ENCODE data around the gene SOX3. TPM values are rescaled to one million over a fixed set of nuclear protein-coding genes. Genes with fewer than 3 reads are reported as not detected.

The SOX3 gene
- total RNA-seq, 6 experiments from 2014 or later: not detected

GRCh38 chrX:140492066-140492994 is 12.5 kb downstream of the SOX3 start:
- no peaks in the 10 kb centered on the region for H3K9me3 ChIP-seq
- ATAC-seq (no peak), DNase-seq (no peak)
- TF ChIP-seq CTCF (IDR thresholded peaks at IDR 0.05): no peak
- no peak for TF ChIP-seq POLR2A (IDR thresholded peaks at IDR 0.05)
- intact Hi-C loops (cut with DNase I): no loop called here
- H3K36me3 ChIP-seq: no peaks in the 10 kb centered on the region
- no peak overlapping the region for H3K4me3 ChIP-seq
- no peak overlapping the region for H3K27ac ChIP-seq
- no peaks in the 10 kb centered on the region for H3K4me1 ChIP-seq
- peaks cover 0 to 10% of the 10 kb centered on the region in 2 donors for H3K27me3 ChIP-seq
- 69% methylated on average over 4 of the region's 4 CpGs for WGBS (ENCODE audit: insufficient coverage, low coverage, low lambda C conversion rate, missing lambda C conversion rate)

GRCh38 chrX:140480765-140481164 is 24.1 kb downstream of the SOX3 start:
- Histone ChIP-seq H3K4me1 (no peaks in the 10 kb centered on the region), H3K27me3 (no peaks in the 10 kb centered on the region), H3K27ac (no peak overlapping the region), H3K9me3 (no peaks in the 10 kb centered on the region), H3K36me3 (no peaks in the 10 kb centered on the region), H3K4me3 (no peak overlapping the region)
- DNase-seq (no peak), ATAC-seq (no peak)
- intact Hi-C loops (cut with DNase I): no loop called here
- no peak for TF ChIP-seq CTCF (IDR thresholded peaks at IDR 0.05)
- TF ChIP-seq POLR2A (IDR thresholded peaks at IDR 0.05): no peak

- Histone ChIP-seq H3K9me3 (peaks cover 0 to 3% (median 0%) of the 10 kb centered on the region in 4 donors), H3K4me1 (no peaks in the 10 kb centered on the region), H3K4me3 (no peak overlapping the region), H3K27me3 (no peaks in the 10 kb centered on the region), H3K27ac (no peak overlapping the region), H3K36me3 (no peaks in the 10 kb centered on the region)
- intact Hi-C loops (cut with DNase I): no loop called here
- DNase-seq (no peak), ATAC-seq (no peak)
- TF ChIP-seq POLR2A (IDR thresholded peaks at IDR 0.05) (no peak), CTCF (IDR thresholded peaks at IDR 0.05) (no peak)
These were observed 26.9 kb downstream of the SOX3 start for GRCh38 chrX:140477987-140478386.

GRCh38 chrX:140475025-140475424 is 29.8 kb downstream of the SOX3 start:
- ATAC-seq (no peak), DNase-seq (no peak)
- Histone ChIP-seq H3K9me3 (peaks cover 0 to 3% (median 0%) of the 10 kb centered on the region in 4 donors), H3K4me1 (no peaks in the 10 kb centered on the region), H3K36me3 (no peaks in the 10 kb centered on the region), H3K27ac (no peak overlapping the region), H3K4me3 (no peak overlapping the region), H3K27me3 (no peaks in the 10 kb centered on the region)
- no peak for TF ChIP-seq CTCF (IDR thresholded peaks at IDR 0.05)
- TF ChIP-seq POLR2A (IDR thresholded peaks at IDR 0.05): no peak
- intact Hi-C loops (cut with DNase I): no loop called here

Measured in right lobe of liver (tissue), 6 donors.